ENCODE data around the gene TRIM49C.
"Not testable (repeated sequence)": the region's sequence is repeated elsewhere in the genome, so short reads cannot be mapped to it uniquely, and the experiment has no call there.

The TRIM49C gene

GRCh38 chr11:90030806-90031205, at the start of gene TRIM49C:
TSS of gene TRIM49C (plus strand) at chr11:90031106. CDS start at chr11:90035212, 4,106 bp downstream.
- CTCF ChIA-PET; DNase-seq (ENCODE audit: extremely low spot score); POLR2A ChIA-PET: not testable (repeated sequence)

- POLR2A ChIA-PET, CTCF ChIA-PET: not testable (repeated sequence)
Measured at GRCh38 chr11:90024184-90024583, 6.7 kb upstream of the TRIM49C start.

GRCh38 chr11:90051591-90052209, 20.8 kb downstream of the TRIM49C start:
- POLR2A ChIA-PET; DNase-seq (ENCODE audit: extremely low spot score): not testable (repeated sequence)

More at GRCh38 chr11:90024184-90024583, 6.7 kb upstream of the TRIM49C start:
- DNase-seq (ENCODE audit: extremely low spot score) = not testable (repeated sequence)

GRCh38 chr11:90052311-90052710, 21.4 kb downstream of the TRIM49C start:
- CTCF ChIA-PET; DNase-seq (ENCODE audit: extremely low spot score); POLR2A ChIA-PET: not testable (repeated sequence)

More at GRCh38 chr11:90051591-90052209, 20.8 kb downstream of the TRIM49C start:
- CTCF ChIA-PET = not testable (repeated sequence)

GRCh38 chr11:90053545-90053944, 22.6 kb downstream of the TRIM49C start:
- POLR2A ChIA-PET = not testable (repeated sequence)

GRCh38 chr11:90085650-90086049, 54.7 kb downstream of the TRIM49C start, which contains the start of gene UBTFL1:
TSS of gene UBTFL1 (plus strand) at chr11:90085950. CDS start at chr11:90085950, 0 bp downstream.
- CTCF ChIA-PET; POLR2A ChIA-PET; DNase-seq (ENCODE audit: extremely low spot score): not testable (repeated sequence)

More at GRCh38 chr11:90053545-90053944, 22.6 kb downstream of the TRIM49C start:
- CTCF ChIA-PET; DNase-seq (ENCODE audit: extremely low spot score): not testable (repeated sequence)

GRCh38 chr11:90088731-90089130, 57.8 kb downstream of the TRIM49C start:
- DNase-seq (ENCODE audit: extremely low spot score); POLR2A ChIA-PET; CTCF ChIA-PET: not testable (repeated sequence)

Measured in GM10248 (cell line).